ENCODE data around the gene ASB2. TPM values are rescaled to one million over a fixed set of nuclear protein-coding genes. Genes with fewer than 3 reads are reported as not detected.
A peak's percentile ranks its signal among the peaks of the same experiment; 100 is the strongest.

ASB2 gene
- polyA plus RNA-seq, 3 donors = 0.25 to 2.5 (median 1.4) TPM

GRCh38 chr14:93930989-93931307 is 45.4 kb downstream of the ASB2 start:
- WGBS (ENCODE audit: insufficient coverage) = 100% methylated on average over 1 of the region's 4 CpGs
- H3K4me1 Mint-ChIP-seq = no peaks in the 10 kb centered on the region

DNA sequence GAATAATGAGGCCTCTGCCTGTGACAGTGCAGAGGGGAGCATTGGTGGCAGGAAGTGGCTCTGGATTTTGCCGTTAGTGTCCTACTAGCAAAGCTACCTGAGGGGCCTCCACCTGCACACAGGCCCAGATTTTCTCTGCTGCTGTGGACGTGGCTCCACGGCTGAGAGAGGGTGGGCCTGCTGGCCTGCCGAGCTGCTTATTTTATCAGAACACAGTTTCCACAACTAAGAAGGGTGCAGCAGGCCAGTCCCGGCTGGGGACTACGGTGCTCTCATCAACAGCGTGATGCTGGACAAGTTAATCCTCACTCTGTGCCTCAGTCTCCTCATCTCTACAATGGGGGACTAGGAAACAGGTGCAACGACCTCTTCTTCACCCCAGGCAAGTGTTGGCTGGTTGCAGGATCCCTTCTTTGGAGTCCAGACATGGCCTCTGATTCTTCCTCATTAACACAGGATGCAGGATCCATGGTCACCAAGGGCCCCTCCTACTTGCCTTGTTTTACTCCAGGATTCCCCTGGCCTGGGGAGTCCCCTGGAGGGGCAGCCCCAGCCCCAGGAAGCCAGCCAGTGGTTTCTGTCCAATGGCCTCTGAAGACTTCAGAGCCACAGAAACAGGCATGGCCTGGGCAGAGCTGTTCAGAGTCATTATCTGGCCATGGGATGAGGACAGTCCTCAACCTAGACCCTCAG is 45.9 kb downstream of the ASB2 start:
- no peak overlapping the region for H3K4me3 ChIP-seq (replicated peaks in 1 of 3; ENCODE audit: low read depth in 2 of 3, low read length in 3 of 3)
- Mint-ChIP-seq H3K36me3 (peaks cover 0 to 14% of the 10 kb centered on the region in 2 donors), H3K27ac (peak overlapping the region in 1 of 7 donors; percentile 41)

More at GRCh38 chr14:93930989-93931307, 45.4 kb downstream of the ASB2 start:
- no peaks in the 10 kb centered on the region for H4K20me1 ChIP-seq (ENCODE audit: insufficient read depth, low read length)
- no peak for DNase-seq
- H3K27ac Mint-ChIP-seq = no peak overlapping the region
- H3K4me3 ChIP-seq (replicated peaks in 1 of 3; ENCODE audit: low read depth in 2 of 3, low read length in 3 of 3) = no peak overlapping the region
- TF ChIP-seq CTCF (IDR thresholded peaks at IDR 0.05) = no peak
- H3K4me2 ChIP-seq (replicated peaks; ENCODE audit: extremely low read depth, low read length, poor library complexity, severe bottlenecking) = no peak overlapping the region
- no peaks in the 10 kb centered on the region for H3K9me3 Mint-ChIP-seq
- H3K4me3 Mint-ChIP-seq = no peak overlapping the region
- peaks cover 2 to 5% (median 5%) of the 10 kb centered on the region in 3 donors for H3K27me3 Mint-ChIP-seq (ENCODE audit: low read depth in 3 of 3)
- H3K4me1 ChIP-seq (ENCODE audit: control insufficient read depth in 1 of 2, insufficient read depth in 2 of 2, low read length in 2 of 2) = no peaks in the 10 kb centered on the region
- no peak overlapping the region for H2AFZ ChIP-seq (ENCODE audit: insufficient read depth, low read depth, low read length, poor library complexity, severe bottlenecking)
- intact Hi-C loops (cut with micrococcal nuclease) = loop anchor here in 1 of 2 donors (10.0 kb wide), 1 partner anchor 244 kb away; the partner anchor contains the start of gene PPP4R4
- H3K9me3 ChIP-seq (replicated peaks in 1 of 2; ENCODE audit: control insufficient read depth in 1 of 2, insufficient read depth in 1 of 2, low read length in 2 of 2) = no peaks in the 10 kb centered on the region
- H3K79me2 ChIP-seq (ENCODE audit: insufficient read depth, low read length) = no peaks in the 10 kb centered on the region
- no peak overlapping the region for H3K9ac ChIP-seq (ENCODE audit: insufficient read depth, low read length, poor library complexity, severe bottlenecking)
- H3K36me3 ChIP-seq (replicated peaks in 1 of 2; ENCODE audit: control insufficient read depth in 1 of 2, insufficient read depth in 2 of 2, low read length in 2 of 2) = no peaks in the 10 kb centered on the region
- no peaks in the 10 kb centered on the region for H3K27me3 ChIP-seq (ENCODE audit: control insufficient read depth in 2 of 2, insufficient read depth in 2 of 2, low read length in 2 of 2)
- H3K36me3 Mint-ChIP-seq = peaks cover 0 to 14% of the 10 kb centered on the region in 2 donors
- H3K27ac ChIP-seq (ENCODE audit: low read depth in 1 of 2, low read length in 2 of 2) = no peak overlapping the region

More for the DNA sequence above, 45.9 kb downstream of the ASB2 start:
- Histone ChIP-seq H3K36me3 (replicated peaks in 1 of 2; ENCODE audit: control insufficient read depth in 1 of 2, insufficient read depth in 2 of 2, low read length in 2 of 2) (no peaks in the 10 kb centered on the region), H3K9me3 (replicated peaks in 1 of 2; ENCODE audit: control insufficient read depth in 1 of 2, insufficient read depth in 1 of 2, low read length in 2 of 2) (no peaks in the 10 kb centered on the region), H3K4me1 (ENCODE audit: control insufficient read depth in 1 of 2, insufficient read depth in 2 of 2, low read length in 2 of 2) (no peaks in the 10 kb centered on the region), H4K20me1 (ENCODE audit: insufficient read depth, low read length) (no peaks in the 10 kb centered on the region), H3K27me3 (ENCODE audit: control insufficient read depth in 2 of 2, insufficient read depth in 2 of 2, low read length in 2 of 2) (no peaks in the 10 kb centered on the region), H3K9ac (ENCODE audit: insufficient read depth, low read length, poor library complexity, severe bottlenecking) (no peak overlapping the region), H2AFZ (ENCODE audit: insufficient read depth, low read depth, low read length, poor library complexity, severe bottlenecking) (no peak overlapping the region), H3K27ac (ENCODE audit: low read depth in 1 of 2, low read length in 2 of 2) (no peak overlapping the region), H3K79me2 (ENCODE audit: insufficient read depth, low read length) (no peaks in the 10 kb centered on the region), H3K4me2 (replicated peaks; ENCODE audit: extremely low read depth, low read length, poor library complexity, severe bottlenecking) (no peak overlapping the region)
- no peak overlapping the region for H3K4me3 Mint-ChIP-seq
- H3K9me3 Mint-ChIP-seq = peaks cover 0 to 3% (median 0%) of the 10 kb centered on the region in 7 donors
- no peaks in the 10 kb centered on the region for H3K4me1 Mint-ChIP-seq
- WGBS (ENCODE audit: insufficient coverage) = 91% methylated on average over 7 of the region's 8 CpGs
- no peak for DNase-seq
- peaks cover 3 to 7% (median 7%) of the 10 kb centered on the region in 3 donors for H3K27me3 Mint-ChIP-seq (ENCODE audit: low read depth in 3 of 3)
- intact Hi-C loops (cut with micrococcal nuclease) = loop anchor here in 1 of 2 donors (10.0 kb wide), 1 partner anchor 244 kb away; the partner anchor contains the start of gene PPP4R4
- no peak for TF ChIP-seq CTCF (IDR thresholded peaks at IDR 0.05)
